B cell (primary cell): ENCODE data around the gene ACVR1. TPM values are rescaled to one million over a fixed set of nuclear protein-coding genes. Genes with fewer than 3 reads are reported as not detected.
A peak's percentile ranks its signal among the peaks of the same experiment; 100 is the strongest.

Experiments used
- ATAC-seq: fragments of 200-7000 bp; cut with Tn5 transposase; one replicate; pipeline ENCODE4 v1.10.0; 2021; ENCODE audit warnings: low read depth, mild to moderate bottlenecking, moderate number of reproducible peaks, moderate library complexity
- CTCF ChIA-PET: fragments of 350-600 bp; sonication (Branson Sonifier 250); formaldehyde crosslinking; loops from one replicate; lab custom pipeline; 2021; ENCODE audit warnings: antibody characterized with exemption, inconsistent platforms; lab: Charles Lee
- POLR2A ChIA-PET: fragments of 350-600 bp; sonication (Branson Sonifier 250); formaldehyde crosslinking; loops from one replicate; lab custom pipeline; 2021; ENCODE audit warnings: antibody characterized with exemption; lab: Charles Lee
- DNase-seq: peaks from one replicate; pipeline ENCODE4 v3.0.0; 2013
- H2AFZ ChIP-seq: 2 replicates; pipeline ENCODE4 v1.6.1; 2012; ENCODE audit warnings: mild to moderate bottlenecking, low read depth, low read length; ENCODE audit not compliant: insufficient read depth, poor library complexity, severe bottlenecking
- H3K27ac ChIP-seq, 2 donors: 1 replicate in 1 of 2; 2 replicates in 1 of 2; pipeline ENCODE4 v1.5.1; 2012 to 2013; ENCODE audit warnings: low read length in 2 of 2, mild to moderate bottlenecking in 2 of 2, moderate library complexity in 1 of 2
- H3K27me3 ChIP-seq, 4 experiments: fragments of 200-600 bp in 1 of 4; sonication (generic) in 1 of 4; replicated peaks in 1 of 4; 1 replicate in 2 of 4; 2 replicates in 2 of 4; pipeline versions ENCODE4 v1.6.1 to v1.7.0; 2013 to 2016; ENCODE audit warnings: low read length in 3 of 4, mild to moderate bottlenecking in 2 of 4, mixed read lengths in 1 of 4, moderate library complexity in 1 of 4; ENCODE audit not compliant: insufficient read depth in 4 of 4, control insufficient read depth in 3 of 4; ENCODE audit errors: control extremely low read depth in 1 of 4
- H3K36me3 ChIP-seq, 2 experiments: replicated peaks in 1 of 2; 1 replicate in 1 of 2; 2 replicates in 1 of 2; pipeline versions ENCODE4 v1.6.1 to v1.7.1; 2013; ENCODE audit warnings: low read length in 1 of 2; ENCODE audit not compliant: insufficient read depth in 2 of 2, control insufficient read depth in 1 of 2; ENCODE audit errors: control extremely low read depth in 1 of 2, extremely low read depth in 1 of 2
- H3K4me1 ChIP-seq, 2 donors: fragments of 200-600 bp in 1 of 2; sonication (generic) in 1 of 2; 1 replicate in 1 of 2; 2 replicates in 1 of 2; pipeline versions ENCODE4 v1.5.1 to v1.6.1; 2013 to 2017; ENCODE audit warnings: low read length in 2 of 2; ENCODE audit not compliant: control insufficient read depth in 2 of 2, insufficient read depth in 2 of 2
- H3K4me2 ChIP-seq: replicated peaks from 2 replicates; pipeline ENCODE3; 2012; ENCODE audit warnings: mild to moderate bottlenecking, low read depth, low read length; ENCODE audit not compliant: poor library complexity, severe bottlenecking
- H3K4me3 ChIP-seq, 5 experiments: fragments of 200-600 bp in 1 of 5; sonication (generic) in 1 of 5; 1 replicate in 3 of 5; 2 replicates in 2 of 5; pipeline versions ENCODE4 v1.5.1 to v1.7.0; 2011 to 2016; ENCODE audit warnings: low read length in 4 of 5, mild to moderate bottlenecking in 4 of 5, low read depth in 2 of 5, control low read depth in 1 of 5, moderate library complexity in 1 of 5; ENCODE audit not compliant: insufficient read depth in 1 of 5; ENCODE audit errors: control extremely low read depth in 1 of 5, extremely low read depth in 1 of 5
- H3K79me2 ChIP-seq: fragments of 200-600 bp; sonication (generic); one replicate; pipeline ENCODE4 v1.6.0; 2016; ENCODE audit warnings: low read length; ENCODE audit not compliant: control insufficient read depth, insufficient read depth
- H3K9ac ChIP-seq: fragments of 200-600 bp; sonication (generic); 2 replicates; pipeline ENCODE4 v1.6.1; 2017; ENCODE audit warnings: mild to moderate bottlenecking, low read length, moderate library complexity
- H3K9me3 ChIP-seq, 3 donors: one replicate each; pipeline versions ENCODE4 v1.6.1 to v1.7.1; 2013; ENCODE audit warnings: low read length in 2 of 3; ENCODE audit not compliant: control insufficient read depth in 2 of 3, insufficient read depth in 1 of 3; ENCODE audit errors: control extremely low read depth in 1 of 3
- H4K20me1 ChIP-seq: 2 replicates; pipeline ENCODE4 v1.6.0; 2012; ENCODE audit warnings: mild to moderate bottlenecking, low read length; ENCODE audit not compliant: insufficient read depth, control insufficient read depth, poor library complexity, severe bottlenecking
- H3K27ac Mint-ChIP-seq: one replicate; pipeline ENCODE4 v1.8.0; 2021; ENCODE audit warnings: mixed read lengths
- H3K27me3 Mint-ChIP-seq: one replicate; pipeline ENCODE4 v1.8.0; 2021; ENCODE audit warnings: mixed read lengths
- H3K4me1 Mint-ChIP-seq: one replicate; pipeline ENCODE4 v1.8.0; 2021; ENCODE audit warnings: mixed read lengths
- H3K4me3 Mint-ChIP-seq: one replicate; pipeline ENCODE4 v1.8.0; 2021; ENCODE audit warnings: mixed read lengths
- H3K9me3 Mint-ChIP-seq: one replicate; pipeline ENCODE4 v1.8.0; 2022; ENCODE audit warnings: mixed read lengths; ENCODE audit not compliant: insufficient read depth
- CTCF ChIP-seq: fragments of 200-600 bp; IDR thresholded peaks from one replicate; pipeline ENCODE4 v1.8.0; 2022; ENCODE audit warnings: antibody characterized with exemption, mild to moderate bottlenecking
- EZH2 ChIP-seq: IDR thresholded peaks from 2 replicates; pipeline ENCODE4 v1.6.1; 2012; ENCODE audit warnings: borderline replicate concordance, low read depth, mild to moderate bottlenecking, moderate library complexity, low read length; ENCODE audit not compliant: insufficient read depth, poor library complexity, severe bottlenecking
- WGBS: methylation state at CpG from one replicate; pipeline ENCODE4 v1.1.5; 2013; ENCODE audit warnings: missing lambda C conversion rate; ENCODE audit not compliant: insufficient coverage; 5-methylcytosine and 5-hydroxymethylcytosine counted together
- intact Hi-C: fragments of 100-400 bp; cut with micrococcal nuclease; formaldehyde crosslinking; loops from one replicate; pipeline ENCODE4 v1.10.0; 2022
- polyA plus RNA-seq: library from polyadenylated mRNA; depleted of rRNA; stranded (reverse); fragments of >200 nt; gene quantifications from 2 replicates; pipeline ENCODE4 v1.2.3, GENCODE V29; 2012
- total RNA-seq, 2 donors: library from RNA; stranded (reverse); fragments of 120-200 nt in 1 of 2; gene quantifications; 1 replicate in 1 of 2; 2 replicates in 1 of 2; pipeline versions ENCODE4 v1.2.3 to v1.2.4, GENCODE V29; 2013 to 2022

ACVR1 gene
- total and polyA plus RNA-seq, 2 donors (not counting 1 experiment from before 2014, with no cell fraction given), result 3.7 to 11.7 TPM

- Histone ChIP-seq H3K36me3 (no peaks in the 10 kb centered on the region), H3K9me3 (no peaks in the 10 kb centered on the region), H2AFZ (peak overlapping the region; percentile 95), H3K4me3 (peak overlapping the region in 4 of 5 experiments; percentile 37 to 81 (median 78)), H3K79me2 (peaks cover 3% of the 10 kb centered on the region), H3K4me1 (peaks cover 14 to 20% of the 10 kb centered on the region in 2 donors), H4K20me1 (no peaks in the 10 kb centered on the region), H3K4me2 (peak overlapping the region; percentile 78), H3K27me3 (no peaks in the 10 kb centered on the region), H3K27ac (peak overlapping the region in 1 of 2 donors; percentile 64), H3K9ac (peak overlapping the region; percentile 66)
- TF ChIP-seq CTCF, result no peak
- no peak for TF ChIP-seq EZH2
- CTCF ChIA-PET, result no interaction called here
- WGBS, result 3% methylated on average over 14 of the region's 21 CpGs
- intact Hi-C loops, result loop anchor here (5.0 to 10.0 kb wide), 5 partner anchors 550 to 1528 kb away; partner anchors contain the start of genes CCDC148, ERMN, GPD2 and PKP4
- no peaks in the 10 kb centered on the region for H3K27me3 Mint-ChIP-seq
- peak overlapping the region; percentile 91 for H3K27ac Mint-ChIP-seq
- no peak for ATAC-seq
- H3K9me3 Mint-ChIP-seq, result no peaks in the 10 kb centered on the region
- peak overlapping the region; percentile 95 for H3K4me3 Mint-ChIP-seq
- DNase-seq, result no peak
- POLR2A ChIA-PET, result no interaction called here
- H3K4me1 Mint-ChIP-seq, result peaks cover 24% of the 10 kb centered on the region
Measured at GRCh38 chr2:157874997-157875640, 1.0 kb downstream of the ACVR1 start.

- H3K9me3 ChIP-seq, result no peaks in the 10 kb centered on the region
- H3K9ac ChIP-seq, result no peak overlapping the region
- POLR2A ChIA-PET, result no interaction called here
- H4K20me1 ChIP-seq, result no peaks in the 10 kb centered on the region
- no peak for TF ChIP-seq CTCF
- TF ChIP-seq EZH2, result no peak
- H3K4me3 ChIP-seq, result no peak overlapping the region
- no peaks in the 10 kb centered on the region for H3K9me3 Mint-ChIP-seq
- H3K27me3 ChIP-seq, result no peaks in the 10 kb centered on the region
- H3K27ac Mint-ChIP-seq, result peak overlapping the region; percentile 69
- no peaks in the 10 kb centered on the region for H3K36me3 ChIP-seq
- ATAC-seq (no peak), DNase-seq (no peak)
- H3K79me2 ChIP-seq, result peaks cover 3% of the 10 kb centered on the region
- peak overlapping the region; percentile 95 for H3K4me3 Mint-ChIP-seq
- WGBS, result 90% methylated on average over 2 of the region's 4 CpGs
- peaks cover 14 to 20% of the 10 kb centered on the region in 2 donors for H3K4me1 ChIP-seq
- intact Hi-C loops, result loop anchor here (10.0 kb wide), 2 partner anchors 550 to 1410 kb away; partner anchors contain the start of genes ERMN and WDSUB1
- no peaks in the 10 kb centered on the region for H3K27me3 Mint-ChIP-seq
- no peak overlapping the region for H3K27ac ChIP-seq
- peak overlapping the region; percentile 95 for H2AFZ ChIP-seq
- H3K4me2 ChIP-seq, result no peak overlapping the region
- peaks cover 24% of the 10 kb centered on the region for H3K4me1 Mint-ChIP-seq
- CTCF ChIA-PET, result no interaction called here
Measured at GRCh38 chr2:157874348-157874747, 1.8 kb downstream of the ACVR1 start.
